HG03064 (cell line): Measurements from ENCODE around the gene CTNNA1.
"Not testable (repeated sequence)": the region's sequence is repeated elsewhere in the genome, so short reads cannot be mapped to it uniquely, and the experiment has no call there.

ENCODE experiments used
- ATAC-seq: cut with Tn5 transposase; IDR thresholded peaks from one replicate; pipeline ENCODE4 v1.9.1; 2021; ENCODE audit warnings: low read depth; ENCODE audit not compliant: unreplicated experiment

The CTNNA1 gene

GRCh38 chr5:138883211-138883610 is 130.0 kb downstream of the CTNNA1 start:
- no peak for ATAC-seq

- ATAC-seq, result no peak
Observed at GRCh38 chr5:138884094-138884493, 130.9 kb downstream of the CTNNA1 start.

- ATAC-seq, result no peak
Observed at GRCh38 chr5:138884554-138884953, 131.3 kb downstream of the CTNNA1 start.

- no peak for ATAC-seq
Observed at GRCh38 chr5:138889994-138890393, 136.8 kb downstream of the CTNNA1 start.

DNA sequence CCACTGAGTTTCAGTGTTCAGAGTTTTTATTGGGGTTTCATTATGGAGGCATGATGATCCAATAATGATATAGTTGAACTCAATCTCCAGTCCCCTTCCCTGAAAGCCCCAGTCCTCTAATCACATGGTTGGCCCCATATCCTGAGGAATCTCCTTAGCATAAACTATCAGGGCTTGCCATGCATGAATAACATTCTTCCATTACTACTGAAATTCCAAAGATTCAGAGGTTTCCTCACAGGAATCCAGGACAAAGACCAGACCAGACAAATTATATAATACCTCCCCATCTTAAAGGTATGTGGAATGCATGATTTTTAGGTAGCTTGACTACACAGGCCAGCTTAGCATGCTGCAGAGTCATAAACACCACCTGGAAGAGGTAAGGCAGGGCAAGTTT is 137.4 kb downstream of the CTNNA1 start:
- no peak for ATAC-seq

DNA sequence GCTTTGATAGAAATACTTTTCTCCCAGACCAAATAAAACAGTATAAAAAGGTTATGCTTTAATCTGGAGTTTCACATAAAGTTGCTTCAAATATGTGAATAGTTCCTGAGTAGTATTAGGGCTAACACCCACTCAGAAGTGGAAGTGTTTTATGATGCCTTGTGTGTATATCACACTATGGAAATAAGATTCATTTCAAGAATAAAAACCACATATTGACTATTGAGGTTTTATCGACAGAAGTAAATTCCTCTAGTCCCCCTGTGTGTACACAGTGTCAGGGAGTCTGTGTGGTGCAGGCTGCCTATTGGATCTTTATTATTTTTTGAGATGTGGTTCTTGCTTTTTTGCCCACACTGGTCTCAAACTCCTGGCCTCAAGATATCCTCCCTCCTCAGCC is 142.7 kb downstream of the CTNNA1 start:
- ATAC-seq, result no peak

- ATAC-seq, result no peak
Observed at GRCh38 chr5:138898299-138898698, 145.1 kb downstream of the CTNNA1 start.

DNA sequence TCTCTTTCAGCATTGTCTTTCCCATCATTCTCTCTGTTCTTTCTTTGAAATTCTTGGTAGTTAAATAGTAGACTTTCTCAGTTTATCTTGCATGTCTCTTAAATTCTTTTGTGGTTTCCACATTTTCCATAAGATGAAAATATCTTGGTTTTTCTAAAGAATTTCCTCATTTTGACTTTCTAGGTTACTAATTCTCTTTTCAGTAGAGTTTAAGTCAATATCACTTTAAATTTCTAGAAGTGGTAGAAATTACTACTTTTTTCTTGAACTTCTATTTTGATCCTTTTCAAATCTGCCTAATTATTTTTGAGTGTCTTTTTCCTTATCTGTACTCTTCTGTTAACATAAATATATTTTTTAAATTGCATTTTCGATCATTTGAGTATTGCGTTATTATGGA is 145.5 kb downstream of the CTNNA1 start:
- no peak for ATAC-seq

DNA sequence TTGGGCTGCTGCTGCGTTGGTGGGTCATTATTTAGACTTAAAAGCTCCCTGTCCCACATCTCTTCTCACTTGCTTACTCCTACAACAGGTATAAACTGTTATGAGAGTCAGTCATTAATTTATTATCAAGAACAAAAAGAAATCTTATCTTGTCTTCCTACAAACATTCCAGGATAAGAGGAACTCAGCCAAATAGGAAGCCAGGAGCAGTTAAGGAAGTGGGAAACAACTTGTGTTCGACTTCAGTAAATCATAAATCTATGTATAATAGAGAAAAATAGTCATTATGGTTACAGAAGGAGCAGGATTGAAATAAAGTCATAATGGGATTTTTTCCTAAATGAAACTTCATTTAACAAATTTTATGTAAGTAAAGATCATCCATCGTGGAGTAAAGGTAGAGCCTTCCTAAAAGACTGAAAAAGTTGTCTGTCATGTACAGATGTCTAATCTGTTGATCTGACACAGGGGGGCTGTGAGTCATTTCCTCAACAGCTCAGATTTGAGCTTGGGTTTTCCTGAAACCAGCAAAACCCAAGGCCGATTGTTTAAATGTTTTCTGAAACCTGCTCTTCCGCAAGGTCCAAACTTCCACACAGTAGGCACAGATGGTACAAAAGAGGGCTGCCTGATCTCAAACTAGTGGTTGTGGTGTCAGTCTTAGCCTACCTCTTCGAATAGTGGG is 147.2 kb downstream of the CTNNA1 start:
- ATAC-seq, result no peak

DNA sequence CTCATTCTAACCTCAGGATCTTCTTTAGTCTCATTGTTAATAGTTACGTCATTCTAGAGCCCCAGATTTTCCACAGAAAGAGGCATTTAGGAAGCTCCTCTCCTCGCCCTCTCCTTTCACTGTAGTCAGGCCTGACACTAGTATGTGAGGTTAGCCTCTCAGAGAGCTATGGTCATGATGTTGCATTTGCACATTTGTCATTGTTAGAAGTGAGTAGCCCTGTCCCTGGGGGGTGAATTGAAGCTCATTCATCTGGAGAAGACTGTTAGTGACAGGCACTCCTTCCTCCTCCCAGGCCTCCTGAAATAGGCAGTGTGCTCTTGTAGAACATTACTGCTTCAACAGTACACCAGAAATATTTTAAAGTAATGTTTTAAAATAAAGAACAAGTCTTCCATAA is 148.5 kb downstream of the CTNNA1 start:
- no peak for ATAC-seq

GRCh38 chr5:138903130-138903775 is 150.0 kb downstream of the CTNNA1 start:
- no peak for ATAC-seq

- ATAC-seq, result no peak
Observed at GRCh38 chr5:138905541-138905940, 152.3 kb downstream of the CTNNA1 start.

- ATAC-seq, result no peak
Observed at GRCh38 chr5:138909734-138910133, 156.5 kb downstream of the CTNNA1 start.

DNA sequence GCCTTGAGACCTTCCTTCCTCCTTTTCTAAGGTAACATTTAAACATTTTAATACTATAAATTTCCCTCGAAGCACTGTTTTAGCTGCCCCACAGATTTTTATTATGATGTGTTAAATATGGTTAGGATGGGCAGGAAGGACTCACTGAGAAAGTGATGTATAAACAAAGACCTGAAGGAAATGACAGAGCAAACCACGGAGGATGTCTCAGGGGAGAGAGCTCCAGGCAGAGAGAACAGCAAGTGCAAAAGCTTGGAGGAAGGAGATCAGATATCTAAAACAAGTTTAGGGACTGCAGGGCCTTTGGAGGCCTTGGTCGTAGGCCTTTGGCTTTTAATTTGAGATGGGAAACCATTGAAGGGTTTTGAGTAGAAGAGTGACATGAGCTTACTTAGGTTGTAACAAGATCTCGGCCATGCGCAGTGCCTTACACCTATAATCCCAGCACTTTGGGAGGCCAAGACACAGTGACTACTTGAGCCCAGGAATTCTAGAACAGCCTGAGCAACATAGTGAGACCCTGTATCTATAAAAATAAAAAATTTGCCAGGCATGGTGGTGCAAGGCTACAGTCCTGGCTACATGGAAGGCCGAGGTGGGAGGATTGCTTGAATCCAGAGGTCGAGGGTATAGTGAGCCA is 157.4 kb downstream of the CTNNA1 start:
- ATAC-seq, result no peak

DNA sequence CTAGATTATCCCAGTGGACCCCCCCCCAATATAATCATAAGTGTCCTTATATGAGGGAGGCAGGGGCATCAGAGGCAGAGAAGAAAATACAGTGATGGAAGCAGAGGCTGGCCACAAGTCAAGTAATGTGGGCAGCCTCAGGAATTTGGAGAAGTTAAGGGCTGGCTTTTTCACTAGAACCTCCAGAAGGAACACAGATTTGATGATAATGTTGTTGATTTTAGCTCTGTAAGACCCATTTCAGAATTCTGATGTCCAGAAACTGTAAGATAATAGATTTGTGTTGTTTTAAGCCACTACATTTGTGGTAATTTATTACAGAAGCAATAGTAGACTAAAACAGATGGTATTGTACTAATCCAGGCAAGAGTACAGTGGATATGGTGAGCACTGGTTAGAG is 158.2 kb downstream of the CTNNA1 start:
- no peak for ATAC-seq

- no peak for ATAC-seq
Observed at GRCh38 chr5:138912093-138912492, 158.9 kb downstream of the CTNNA1 start.

DNA sequence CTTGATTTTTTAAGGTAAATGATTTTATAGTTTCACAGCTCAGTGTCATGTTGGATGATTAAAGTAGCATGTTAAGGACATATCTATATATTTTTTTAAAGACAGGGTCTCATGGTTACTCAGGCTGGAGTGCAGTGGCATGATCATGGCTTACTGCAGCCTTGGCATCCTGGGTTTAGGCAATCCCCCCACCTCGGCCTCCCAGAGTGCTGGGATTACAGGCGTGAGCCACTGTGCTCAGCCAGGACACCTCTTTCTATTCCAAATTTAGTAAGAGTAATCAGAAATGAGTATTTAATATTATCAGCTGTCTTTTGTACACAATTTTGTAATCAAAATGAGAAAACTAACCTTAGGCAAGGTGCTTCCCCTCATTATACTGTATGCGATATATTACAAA is 160.5 kb downstream of the CTNNA1 start:
- no peak for ATAC-seq

- ATAC-seq, result no peak
Observed at GRCh38 chr5:138914338-138914737, 161.1 kb downstream of the CTNNA1 start.

DNA sequence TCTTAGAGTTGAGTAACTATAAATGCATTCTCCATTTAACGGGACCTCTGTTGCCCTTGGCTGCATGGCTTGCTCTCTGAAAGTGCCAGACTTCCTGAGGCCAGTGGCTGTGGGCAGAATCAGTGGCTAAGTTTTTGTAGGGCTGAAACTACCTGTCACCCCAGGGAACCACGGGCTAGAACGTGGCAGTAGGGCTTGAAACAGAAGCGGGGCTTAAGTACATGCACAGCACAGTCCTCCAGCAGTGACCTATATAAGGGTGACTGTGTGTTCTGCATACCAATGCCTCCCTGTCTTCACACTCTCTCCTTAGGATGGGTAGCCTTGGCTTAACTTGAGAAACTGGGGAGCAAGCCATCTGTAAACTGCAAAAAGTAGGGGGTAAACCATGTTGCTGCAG is 165.5 kb downstream of the CTNNA1 start:
- ATAC-seq, result no peak

GRCh38 chr5:138920181-138920580 is 167.0 kb downstream of the CTNNA1 start:
- no peak for ATAC-seq

GRCh38 chr5:138921362-138921761 is 168.1 kb downstream of the CTNNA1 start:
- not testable (repeated sequence) for ATAC-seq

DNA sequence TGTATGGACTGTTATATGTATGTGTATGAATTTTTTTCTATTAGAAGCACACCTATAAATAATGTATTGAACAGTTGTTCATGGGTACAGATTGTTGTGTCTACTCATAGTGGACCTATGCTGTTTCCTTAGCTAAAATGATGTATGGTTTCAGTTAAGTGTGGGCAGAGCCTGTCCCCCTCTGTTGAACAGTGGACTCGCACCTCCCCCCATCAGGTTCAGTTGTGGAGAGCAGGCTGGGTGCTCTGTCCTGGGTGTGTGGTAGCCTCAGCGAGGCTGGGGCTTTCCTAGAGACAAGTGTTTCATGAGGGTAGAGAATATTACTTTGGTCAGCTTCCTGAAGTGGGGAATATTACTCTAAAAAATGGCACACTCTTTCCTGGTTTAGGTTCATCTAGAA is 169.3 kb downstream of the CTNNA1 start:
- ATAC-seq, result no peak
